Lung (tissue), 12 donors: ENCODE measurements around the gene SLC24A5. TPM values are rescaled to one million over a fixed set of nuclear protein-coding genes. Genes with fewer than 3 reads are reported as not detected.

Experiments used
- ATAC-seq: fragments of 200-7000 bp; cut with Tn5 transposase; one replicate; pipeline ENCODE4 v1.9.1; 2020; ENCODE audit warnings: moderate number of reproducible peaks; ENCODE audit not compliant: insufficient read depth, low FRiP score
- DNase-seq, 3 donors: peaks; one replicate each; pipeline ENCODE4 v3.0.0-alpha.2; 2013 to 2017
- H3K27ac ChIP-seq, 2 donors: one replicate each; pipeline ENCODE4 v1.5.1; 2013; ENCODE audit warnings: mild to moderate bottlenecking in 2 of 2, moderate library complexity in 2 of 2, control low read depth in 1 of 2, inconsistent platforms in 1 of 2, low read depth in 1 of 2, low read length in 1 of 2
- H3K27me3 ChIP-seq, 3 donors: one replicate each; pipeline ENCODE4 v1.5.1; 2013; ENCODE audit warnings: low read length in 2 of 3; ENCODE audit not compliant: control insufficient read depth in 3 of 3, insufficient read depth in 3 of 3
- H3K36me3 ChIP-seq, 4 donors: one replicate each; pipeline ENCODE4 v1.5.1; 2013; ENCODE audit warnings: low read length in 4 of 4, mild to moderate bottlenecking in 1 of 4, moderate library complexity in 1 of 4; ENCODE audit not compliant: control insufficient read depth in 4 of 4, insufficient read depth in 4 of 4
- H3K4me1 ChIP-seq, 5 donors: one replicate each; pipeline ENCODE4 v1.5.1; 2013; ENCODE audit warnings: low read length in 5 of 5, mild to moderate bottlenecking in 2 of 5, moderate library complexity in 1 of 5; ENCODE audit not compliant: control insufficient read depth in 5 of 5, insufficient read depth in 5 of 5
- H3K4me3 ChIP-seq: one replicate; pipeline ENCODE4 v1.5.1; 2013; ENCODE audit warnings: mild to moderate bottlenecking, control low read depth, moderate library complexity
- H3K9ac ChIP-seq, 2 donors: one replicate each; pipeline ENCODE4 v1.5.1; 2013; ENCODE audit warnings: low read length in 2 of 2, control low read depth in 1 of 2; ENCODE audit not compliant: insufficient read depth in 1 of 2
- H3K9me3 ChIP-seq, 4 donors: one replicate each; pipeline ENCODE4 v1.5.1; 2013; ENCODE audit warnings: low read length in 3 of 4, mild to moderate bottlenecking in 1 of 4, moderate library complexity in 1 of 4; ENCODE audit not compliant: control insufficient read depth in 4 of 4, insufficient read depth in 3 of 4
- CTCF ChIP-seq: IDR thresholded peaks from 2 replicates; pipeline ENCODE4 v1.5.1; 2012; ENCODE audit warnings: mild to moderate bottlenecking; ENCODE audit errors: control extremely low read depth, extremely low read depth
- WGBS, 2 donors: extraction: QIAGEN DNeasy Blood & Tissue Kit; methylation state at CpG; one replicate each; pipeline ENCODE4 v1.1.7; 2013; 5-methylcytosine and 5-hydroxymethylcytosine counted together
- polyA plus RNA-seq, 2 donors: library from polyadenylated mRNA; stranded (reverse); fragments of 200-250 nt; gene quantifications; one replicate each; pipeline ENCODE4 v1.2.1, GENCODE V29; 2013
- total RNA-seq, 2 donors: library from RNA; depleted of rRNA in 1 of 2; stranded (reverse); fragments of >200 nt in 1 of 2; gene quantifications; one replicate each; pipeline ENCODE4 v1.2.1, GENCODE V29; 2014 to 2021
- donor health status: control.
- donor health status: control.
- donor health status: Bipolar disorder and iron deficiency.
- donor health status: healthy.
- donor health status: DM: yes; HTN: yes; CAD: no.

The SLC24A5 gene
- total and polyA plus RNA-seq, 4 donors: 0.05 to 0.10 TPM; not detected in 2

- H3K27me3 ChIP-seq: peaks cover 0 to 7% (median 3%) of the 10 kb centered on the region in 3 donors
- no peak for DNase-seq
- TF ChIP-seq CTCF: no peak
- H3K36me3 ChIP-seq: no peaks in the 10 kb centered on the region
- no peak within 1 kb of the TSS for H3K4me3 ChIP-seq
- no peak within 1 kb of the TSS for H3K9ac ChIP-seq
- no peak for ATAC-seq
- H3K27ac ChIP-seq: no peak within 1 kb of the TSS
- peaks cover 0 to 4% (median 0%) of the 10 kb centered on the region in 5 donors for H3K4me1 ChIP-seq
- H3K9me3 ChIP-seq: peaks cover 0 to 6% (median 0%) of the 10 kb centered on the region in 4 donors
- 11% methylated on average over 31 of the region's 31 CpGs for WGBS, 2 donors
Observed at GRCh38 chr15:48191574-48192225, 70.9 kb downstream of the SLC24A5 start, which contains the start of gene CTXN2. TSS of gene CTXN2 (plus strand) at chr15:48191665. CDS start at chr15:48201301, 9,636 bp downstream.

Other genes with a start within 250 kb of the SLC24A5 start
- 10 to 100 TPM; 21.8 to 38.5 TPM for gene MYEF2, start 57.3 kb downstream of the SLC24A5 start, total RNA-seq
- 10 to 100 TPM in 1 of 2 donors, 1 to 10 TPM in 1; 7.4 to 13.1 TPM for gene MYEF2, start 57.3 kb downstream of the SLC24A5 start, polyA plus RNA-seq
- gene CTXN2, start 70.7 kb downstream of the SLC24A5 start, total RNA-seq: not detected
- not detected for gene CTXN2, start 70.7 kb downstream of the SLC24A5 start, polyA plus RNA-seq
- gene SLC12A1, start 85.3 kb downstream of the SLC24A5 start, total RNA-seq: under 1 TPM in 1 of 2 donors, not detected in 1; 0.03 TPM
- gene SLC12A1, start 85.3 kb downstream of the SLC24A5 start, polyA plus RNA-seq: not detected
- gene DUT, start 210.4 kb downstream of the SLC24A5 start, total RNA-seq: 10 to 100 TPM; 71.8 to 74.0 TPM
- 10 to 100 TPM; 40.7 to 67.8 TPM for gene DUT, start 210.4 kb downstream of the SLC24A5 start, polyA plus RNA-seq